EH (cell line): Measurements from ENCODE around the gene PGS1.

Experiments used
- DNase-seq: peaks from one replicate; pipeline ENCODE4 v3.0.0-alpha.2; 2015; ENCODE audit warnings: low read depth

The PGS1 gene

GRCh38 chr17:78346605-78347250 lies 31.7 kb upstream of the PGS1 start:
- DNase-seq: no peak

DNA sequence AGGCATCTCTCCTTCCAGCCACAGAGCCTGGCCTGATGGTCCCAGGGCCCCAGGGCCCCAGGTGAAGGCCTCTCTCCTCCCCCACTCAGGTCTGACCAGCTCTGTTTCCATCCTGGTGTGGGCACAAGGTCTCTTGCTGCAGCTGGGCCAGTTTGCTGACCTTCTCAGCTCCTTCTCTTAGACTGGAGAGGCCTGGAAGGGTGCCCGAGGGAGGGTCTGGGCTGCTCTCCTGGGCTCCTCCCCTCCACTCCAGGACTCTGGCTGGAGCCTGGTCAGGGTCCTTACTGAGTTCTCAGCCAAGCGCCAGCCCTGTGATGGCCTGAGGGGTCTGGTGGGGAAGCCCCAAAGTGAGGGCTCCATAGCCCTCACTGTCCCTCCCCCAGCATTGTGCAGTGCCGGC lies 31.0 kb upstream of the PGS1 start:
- DNase-seq: no peak

DNA sequence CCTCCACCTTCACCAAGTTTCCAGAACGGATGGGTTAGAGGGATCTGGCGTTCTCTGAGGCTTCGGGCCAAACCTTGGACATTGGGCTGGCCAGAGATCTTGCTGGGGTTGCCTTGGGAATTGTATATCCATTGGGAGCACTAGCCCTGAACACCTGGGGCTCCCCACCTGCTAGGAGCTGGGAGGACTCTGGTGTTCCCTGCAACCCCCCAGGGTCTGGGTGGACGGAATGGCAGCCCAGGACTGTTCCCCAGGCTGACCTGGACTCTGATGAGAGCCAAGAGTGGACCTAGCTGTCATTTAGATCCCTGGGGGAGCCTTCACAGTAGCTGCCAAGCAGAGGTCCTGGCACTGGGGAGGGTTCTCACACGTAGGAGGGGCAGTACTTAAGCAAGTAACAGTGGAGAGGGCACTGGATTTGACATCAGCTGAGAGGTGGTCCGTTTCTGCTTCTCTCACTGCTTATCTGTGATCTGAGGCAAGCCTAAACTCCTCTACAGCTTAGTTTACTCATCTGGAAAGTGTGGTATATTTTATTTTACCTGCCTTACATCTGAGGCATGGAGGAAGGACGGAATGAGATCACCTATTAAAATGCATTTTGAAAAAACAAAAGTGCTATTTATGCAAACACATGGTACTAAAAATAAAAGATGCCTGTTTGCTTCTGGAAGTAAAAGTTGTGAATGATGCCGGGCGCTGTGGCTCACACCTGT lies 30.2 kb upstream of the PGS1 start:
- DNase-seq: no peak

- DNase-seq: no peak
Observed at GRCh38 chr17:78349891-78350642, 28.4 kb upstream of the PGS1 start.

GRCh38 chr17:78351449-78352006 lies 26.9 kb upstream of the PGS1 start:
- peak; percentile 99 for DNase-seq

DNA sequence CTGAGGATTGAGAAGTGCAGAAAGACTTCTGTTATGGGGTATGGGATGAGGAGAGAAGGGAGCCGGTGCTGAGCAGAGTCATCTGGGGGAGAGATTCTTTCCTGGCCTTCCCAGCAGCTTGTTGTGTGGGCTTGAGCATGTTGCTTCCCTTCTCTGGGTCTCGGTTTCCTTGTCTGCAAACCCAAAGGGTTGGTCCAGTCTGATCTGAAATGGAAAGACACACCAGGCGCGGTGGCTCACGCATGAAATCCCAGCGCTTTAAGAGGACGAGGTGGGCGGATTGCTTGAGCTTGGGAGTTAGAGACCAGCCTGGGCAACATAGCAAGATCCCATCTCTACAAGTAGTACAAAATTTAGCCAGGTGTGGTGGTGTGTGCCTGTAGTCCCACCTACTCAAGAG lies 24.6 kb upstream of the PGS1 start:
- peak; percentile 25 for DNase-seq

DNA sequence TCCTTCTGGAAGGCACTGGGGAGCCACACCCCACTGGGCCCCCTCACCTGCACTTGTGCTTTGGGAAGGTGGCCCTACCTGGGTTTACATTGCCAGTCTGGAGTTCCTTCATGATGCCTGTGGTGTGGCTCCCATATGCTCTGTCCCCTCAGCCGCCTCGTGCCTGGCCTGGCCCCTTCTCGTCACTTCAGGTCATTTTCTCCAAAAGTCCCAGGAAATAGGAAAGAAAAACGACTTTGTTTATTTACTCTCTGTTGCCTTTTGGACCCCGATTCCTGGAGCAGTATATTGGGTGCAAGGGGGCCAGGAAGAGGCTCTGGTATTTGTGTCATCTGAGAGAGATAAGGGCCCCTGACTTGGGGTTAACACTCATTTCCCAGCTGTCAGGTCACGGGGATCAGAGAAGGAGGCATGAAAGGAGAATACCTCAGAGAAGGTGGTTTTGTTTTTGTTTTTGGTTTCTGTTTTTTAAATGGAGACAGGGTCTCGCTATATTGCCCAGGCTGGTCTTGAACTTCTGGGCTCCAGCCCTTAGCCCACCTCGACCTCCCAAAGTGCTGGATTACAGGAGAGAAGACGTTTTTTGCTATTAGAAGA lies 23.3 kb upstream of the PGS1 start:
- no peak for DNase-seq

- no peak for DNase-seq
Observed at GRCh38 chr17:78355701-78356100, 22.7 kb upstream of the PGS1 start.

DNA sequence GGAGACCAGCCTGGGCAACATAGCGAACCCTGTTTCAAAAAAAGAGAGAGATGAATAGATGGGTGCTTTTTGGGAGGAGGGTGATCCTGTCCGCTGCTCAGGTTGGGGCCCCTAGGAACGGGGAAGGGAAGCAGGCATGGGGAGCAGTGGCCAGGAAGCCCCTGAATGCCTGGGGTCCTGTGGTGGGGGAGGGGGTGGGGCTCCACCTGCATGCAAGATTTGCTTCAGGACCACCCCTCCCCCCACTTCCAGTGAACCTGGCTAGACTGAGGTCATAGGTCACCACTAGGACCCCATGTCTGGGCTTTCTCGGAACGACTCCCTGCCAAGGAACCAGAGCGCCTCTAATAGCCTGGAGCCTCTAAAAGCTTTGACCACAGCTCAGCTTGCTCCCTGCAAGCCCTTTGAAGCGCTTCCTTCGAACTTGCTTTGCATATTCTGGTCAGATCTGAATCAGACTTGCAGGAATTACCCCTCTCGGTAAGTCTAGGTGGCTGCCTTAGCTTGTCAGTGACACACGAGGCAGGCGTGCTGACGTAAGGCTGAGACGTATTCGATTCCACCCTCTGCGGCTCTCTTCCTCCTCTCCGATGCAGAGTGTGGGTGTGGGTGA lies 22.2 kb upstream of the PGS1 start:
- peak; percentile 95 for DNase-seq

- DNase-seq: peak; percentile 95
Observed at GRCh38 chr17:78357177-78357586, 21.3 kb upstream of the PGS1 start.

- peak; percentile 46 for DNase-seq
Observed at GRCh38 chr17:78357672-78358537, 20.5 kb upstream of the PGS1 start.

- DNase-seq: peak; percentile 56
Observed at GRCh38 chr17:78358538-78359320, 19.7 kb upstream of the PGS1 start.

- DNase-seq: peak; percentile 61
Observed at GRCh38 chr17:78359321-78359996, 19.0 kb upstream of the PGS1 start.

DNA sequence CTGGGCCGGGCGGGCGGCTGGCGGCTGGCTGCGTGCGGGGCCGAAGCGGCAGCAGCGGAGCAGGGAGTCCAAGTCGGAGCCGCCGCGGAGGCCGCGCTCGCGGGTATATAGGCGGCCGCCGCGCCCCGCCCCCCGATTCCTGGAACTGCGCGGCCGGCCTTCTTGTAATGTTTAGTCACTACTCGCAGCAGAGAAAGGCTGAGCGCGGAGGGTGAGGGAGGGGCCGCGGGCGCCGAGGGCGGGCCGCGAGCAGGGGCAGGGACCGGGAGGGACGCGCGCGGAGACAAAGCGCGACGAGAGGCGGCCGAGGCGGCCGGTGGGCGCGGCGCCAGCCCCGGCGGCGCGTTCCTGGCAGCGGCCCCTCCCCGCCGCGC lies 18.5 kb upstream of the PGS1 start, which contains the start of gene SOCS3:
Gene SOCS3 (minus strand): TSS at position 81 of the 374 bp plus-strand sequence. CDS start 982 bp downstream, outside the sequence.
- peak; percentile 98 for DNase-seq

DNA sequence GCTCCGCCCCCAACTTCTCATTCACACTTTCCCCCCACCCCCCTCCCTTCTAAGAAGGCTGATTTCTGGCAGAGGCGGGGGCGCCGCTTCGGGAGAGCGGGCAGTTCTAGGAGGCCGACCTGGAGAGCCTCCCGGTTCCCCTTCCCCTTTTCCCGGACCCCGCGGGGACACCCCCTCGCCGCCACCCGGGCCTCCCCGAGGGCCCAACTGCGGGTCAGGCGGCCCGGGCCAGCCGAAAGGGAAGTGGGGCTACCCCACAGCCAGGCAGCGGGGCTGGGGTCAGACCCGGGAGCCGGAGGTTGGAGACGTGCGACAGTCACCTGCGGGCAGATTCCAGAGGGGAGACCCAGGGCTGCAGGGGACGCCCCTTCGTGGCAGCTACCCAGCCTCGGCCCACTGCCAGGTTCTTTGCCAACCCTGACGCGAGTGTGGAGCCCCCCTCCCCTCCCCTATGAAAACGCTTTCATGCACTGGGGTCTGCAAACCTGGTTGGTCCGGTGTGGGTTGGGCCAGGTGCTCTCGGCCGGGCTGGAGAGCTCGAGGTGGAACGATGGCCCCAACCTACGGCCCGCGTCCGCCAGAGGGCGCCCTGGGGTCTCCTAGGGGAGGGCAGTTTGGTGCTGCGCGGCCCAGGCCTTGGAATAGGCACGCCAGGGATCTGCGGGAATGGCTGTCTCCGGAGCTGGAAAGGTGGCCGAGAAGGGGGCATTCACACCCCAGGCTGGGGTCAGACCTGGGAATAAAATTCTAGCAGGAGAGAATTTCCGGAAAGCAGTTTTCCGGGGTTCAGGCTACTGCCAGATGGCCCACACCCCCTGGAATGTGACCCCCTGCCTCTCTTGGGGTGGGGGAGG lies 17.9 kb upstream of the PGS1 start:
- peak; percentile 83 for DNase-seq

GRCh38 chr17:78361225-78361701 lies 17.2 kb upstream of the PGS1 start:
- DNase-seq: no peak

DNA sequence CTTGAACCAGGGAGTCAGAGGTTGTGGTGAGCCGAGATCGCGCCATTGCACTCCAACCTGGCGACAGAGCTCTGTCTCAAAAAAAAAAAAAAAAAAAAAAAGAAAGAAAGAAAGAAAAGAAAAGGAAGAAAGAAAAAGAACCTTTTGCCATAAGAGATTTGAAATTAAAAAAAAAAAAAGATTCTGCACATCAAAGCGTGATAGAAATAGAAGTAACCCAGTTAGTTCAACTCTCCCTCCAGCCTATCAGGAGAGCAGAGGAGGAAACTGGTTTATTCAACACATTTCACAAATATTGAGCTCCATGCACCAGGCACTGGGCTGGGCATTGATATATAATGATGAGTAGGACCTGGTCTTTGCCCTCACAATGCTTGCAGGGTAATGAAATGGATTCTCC lies 16.2 kb upstream of the PGS1 start:
- DNase-seq: no peak

DNA sequence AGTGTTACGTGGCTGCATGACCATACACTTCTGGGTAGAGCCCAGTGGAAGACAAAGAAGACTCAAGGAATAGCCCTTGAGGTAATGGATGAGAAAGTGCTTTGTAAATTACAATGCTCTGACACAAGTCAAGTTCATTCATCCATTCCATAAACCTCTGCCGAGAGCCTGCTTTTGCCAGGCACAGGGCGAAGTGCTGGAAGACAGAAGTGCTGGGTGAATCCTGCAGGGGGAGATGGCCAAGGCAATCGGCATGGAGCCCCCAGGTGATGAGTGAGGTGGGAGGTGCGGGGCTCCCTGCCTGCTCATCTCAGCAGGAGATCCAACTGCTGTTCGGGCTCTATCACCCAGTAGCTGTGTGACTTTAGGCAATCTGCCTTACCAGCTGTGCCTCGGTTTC lies 15.8 kb upstream of the PGS1 start:
- no peak for DNase-seq
